Endothelial cell of umbilical vein (primary cell): ENCODE data around the gene DIP2A. TPM values are rescaled to one million over a fixed set of nuclear protein-coding genes. Genes with fewer than 3 reads are reported as not detected.

Source experiments
- BruUV-seq: library from RNA; stranded (reverse); fragments of 400-500 nt; replicated peaks from 2 replicates; lab custom pipeline; 2021; lab: Mats Ljungman, UMichigan
- CTCF ChIA-PET: fragments of 300-600, 350-600 bp; sonication (Branson Sonifier 250); formaldehyde crosslinking; loops from one replicate; lab custom pipeline; 2021; ENCODE audit warnings: antibody characterized with exemption, inconsistent platforms; lab: Charles Lee
- POLR2A ChIA-PET: fragments of 300-600, 350-600 bp; sonication (Branson Sonifier 250); formaldehyde crosslinking; loops from one replicate; lab custom pipeline; 2021; ENCODE audit warnings: antibody characterized with exemption, inconsistent platforms; lab: Charles Lee
- DNase-seq: peaks from one replicate; pipeline ENCODE4 v3.0.0-alpha.2; 2011; ENCODE audit warnings: low read depth, low spot score
- FAIRE-seq: peaks from 2 replicates; lab custom pipeline; 2011; peaks lifted over from hg19 to GRCh38; lab: Jason Lieb, UNC
- H2AFZ ChIP-seq: 2 replicates; pipeline ENCODE4 v1.6.0; 2012; ENCODE audit warnings: low read depth, low read length, control low read depth, inconsistent platforms
- H3K27ac ChIP-seq: 2 replicates; pipeline ENCODE4 v1.5.1; 2011; ENCODE audit warnings: low read depth, mild to moderate bottlenecking, control low read depth, low read length, moderate library complexity; ENCODE audit not compliant: insufficient read depth
- H3K27me3 ChIP-seq, 2 experiments: 2 replicates each; pipeline versions ENCODE4 v1.6.0 to v1.6.1; 2011; ENCODE audit warnings: low read length in 2 of 2, mixed read lengths in 1 of 2; ENCODE audit not compliant: control insufficient read depth in 2 of 2, insufficient read depth in 2 of 2
- H3K36me3 ChIP-seq, 2 experiments: 2 replicates in 1 of 2; 3 replicates in 1 of 2; pipeline ENCODE4 v1.5.1; 2011; ENCODE audit warnings: low read length in 2 of 2, mild to moderate bottlenecking in 1 of 2, moderate library complexity in 1 of 2; ENCODE audit not compliant: control insufficient read depth in 2 of 2, insufficient read depth in 2 of 2; ENCODE audit errors: extremely low read depth in 1 of 2
- H3K4me1 ChIP-seq: 3 replicates; pipeline ENCODE4 v1.5.1; 2011; ENCODE audit warnings: mild to moderate bottlenecking, low read length; ENCODE audit not compliant: control insufficient read depth, insufficient read depth; ENCODE audit errors: extremely low read depth
- H3K4me2 ChIP-seq: 2 replicates; pipeline ENCODE4 v1.6.1; 2011; ENCODE audit warnings: low read length, control low read depth, mixed read lengths; ENCODE audit not compliant: insufficient read depth
- H3K4me3 ChIP-seq, 3 experiments: fragments of 200-600 bp in 1 of 3; sonication (generic), shearing (Covaris generic) in 1 of 3; replicated peaks in 1 of 3; 2 replicates each; pipeline ENCODE4 v1.5.1; 2011 to 2016; ENCODE audit warnings: control low read depth in 3 of 3, low read length in 3 of 3, mild to moderate bottlenecking in 2 of 3, inconsistent platforms in 1 of 3, low read depth in 1 of 3, moderate library complexity in 1 of 3; ENCODE audit not compliant: insufficient read depth in 1 of 3
- H3K79me2 ChIP-seq: 2 replicates; pipeline ENCODE4 v1.6.0; 2012; ENCODE audit warnings: low read length, inconsistent platforms; ENCODE audit not compliant: control insufficient read depth, insufficient read depth
- H3K9ac ChIP-seq: replicated peaks from 2 replicates; pipeline ENCODE3; 2011; ENCODE audit warnings: low read length, control low read depth; ENCODE audit not compliant: insufficient read depth; ENCODE audit errors: extremely low read depth
- H3K9me1 ChIP-seq: replicated peaks from 3 replicates; pipeline ENCODE4 v1.6.0; 2011; ENCODE audit warnings: mild to moderate bottlenecking, low read length; ENCODE audit not compliant: control insufficient read depth, insufficient read depth; ENCODE audit errors: extremely low read depth
- H3K9me3 ChIP-seq: replicated peaks from 2 replicates; pipeline ENCODE4 v1.5.1; 2012; ENCODE audit warnings: low read length, inconsistent platforms; ENCODE audit not compliant: control insufficient read depth, insufficient read depth
- H4K20me1 ChIP-seq: replicated peaks from 2 replicates; pipeline ENCODE3; 2011; ENCODE audit warnings: mild to moderate bottlenecking, low read length; ENCODE audit not compliant: control insufficient read depth, insufficient read depth; ENCODE audit errors: extremely low read depth
- EZH2 ChIP-seq: IDR thresholded peaks from 2 replicates; pipeline ENCODE4 v1.6.1; 2012; ENCODE audit warnings: borderline replicate concordance, low read depth, mild to moderate bottlenecking, moderate library complexity, low read length, inconsistent platforms; ENCODE audit not compliant: severe bottlenecking
- FOS ChIP-seq: IDR thresholded peaks from 2 replicates; pipeline ENCODE4 v1.6.1; 2011; ENCODE audit warnings: mild to moderate bottlenecking, low read length, moderate library complexity, borderline replicate concordance; ENCODE audit not compliant: insufficient read depth
- GATA2 ChIP-seq: IDR thresholded peaks from 2 replicates; pipeline ENCODE4 v1.7.0; 2011; ENCODE audit warnings: low read depth, mild to moderate bottlenecking, moderate library complexity, mixed read lengths, low read length; ENCODE audit not compliant: insufficient read length, insufficient read depth
- JUN ChIP-seq: IDR thresholded peaks from 2 replicates; pipeline ENCODE4 v1.6.1; 2011; ENCODE audit warnings: borderline replicate concordance, low read depth; ENCODE audit not compliant: insufficient read length, insufficient read depth
- MYC ChIP-seq: IDR thresholded peaks from one replicate; pipeline ENCODE4 v1.6.1; 2011; ENCODE audit warnings: mild to moderate bottlenecking, low read depth, low read length
- POLR2AphosphoS5 ChIP-seq: IDR thresholded peaks from 2 replicates; pipeline ENCODE4 v1.6.1; 2012; ENCODE audit warnings: low read depth, mild to moderate bottlenecking, control low read depth, low read length, moderate library complexity; ENCODE audit not compliant: insufficient read depth
- dilution Hi-C: fragments of 300-500 bp; cut with MboI; formaldehyde crosslinking; loops from one replicate; pipeline ENCODE4 v1.15.0; 2019; ENCODE audit warnings: low sequenced_read_pairs; ENCODE audit not compliant: extremely low pct_ligation_motif_present
- intact Hi-C: fragments of 100-400 bp; cut with micrococcal nuclease; formaldehyde crosslinking; loops from one replicate; pipeline ENCODE4 v1.10.0; 2022
- polyA plus RNA-seq, 4 experiments: library from polyadenylated mRNA; depleted of rRNA in 3 of 4; stranded (reverse) in 3 of 4; unstranded in 1 of 4; fragments of >200 nt; gene quantifications; 2 replicates each; pipeline versions ENCODE4 v1.2.1 to v1.2.3, GENCODE V29; 2011 to 2012; ENCODE audit warnings: missing spikeins in 1 of 4
- total RNA-seq: library from RNA; stranded (reverse); gene quantifications from 2 replicates; pipeline ENCODE4 v1.2.3, GENCODE V29; 2021
- TF ChIP-seq, protein P1 (sequence below): IDR thresholded peaks from 2 replicates; pipeline ENCODE4 v1.6.1; 2011; ENCODE audit not compliant: insufficient read depth, insufficient read length

DIP2A gene
- total and polyA plus RNA-seq, 2 donors (not counting 3 experiments of a cell fraction or from before 2014, with no cell fraction given): 34.5 to 62.1 TPM

DNA sequence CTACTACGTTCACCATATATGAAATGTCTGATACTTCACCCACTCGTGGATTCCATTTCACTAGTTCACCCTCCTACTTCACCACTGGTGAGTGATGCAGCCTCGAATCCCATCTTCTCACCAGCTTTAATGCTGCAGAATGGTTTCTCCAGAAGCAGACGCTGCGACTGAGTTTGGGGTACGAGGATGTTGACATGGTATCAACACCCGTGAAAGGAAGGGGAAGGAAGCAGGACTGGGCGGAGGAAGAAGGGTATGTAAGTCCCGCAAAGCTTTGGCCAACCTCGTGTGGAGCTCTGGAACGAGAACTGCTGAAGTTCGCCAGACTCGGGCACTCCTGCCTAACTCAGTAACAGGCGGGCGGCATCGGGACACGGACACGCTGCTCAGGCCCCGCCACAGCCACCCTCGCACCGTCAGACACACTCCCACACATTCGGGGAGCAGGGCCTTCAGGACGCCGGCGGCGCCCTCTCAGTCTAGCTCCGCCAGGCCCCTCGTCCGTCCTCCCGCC lies 833 bp upstream of the DIP2A start:
- ChIA-PET POLR2A (interaction anchor here (1.2 kb wide), 1 partner anchor 178 kb away, joined by 3 read pairs; no protein-coding TSS in a partner anchor), CTCF (no interaction called here)

DNA sequence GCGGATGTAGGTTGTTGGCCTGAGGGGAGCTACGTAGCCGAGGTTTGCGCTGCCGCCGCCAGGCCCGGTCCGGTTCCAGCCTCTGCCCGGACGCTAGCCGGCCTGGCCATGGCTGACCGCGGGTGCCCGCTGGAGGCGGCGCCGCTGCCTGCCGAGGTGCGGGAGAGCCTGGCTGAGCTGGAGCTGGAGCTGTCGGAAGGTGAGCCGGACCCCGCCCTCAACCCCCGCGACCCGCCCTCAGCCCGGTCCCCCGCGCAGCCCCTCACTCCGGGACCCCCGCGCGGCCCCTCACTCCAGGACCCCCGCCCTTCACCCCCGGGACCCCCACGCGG lies 299 bp downstream of the DIP2A start:
- intact Hi-C loops: loop anchor here (5.0 kb wide), 1 partner anchor 58 kb away; no protein-coding TSS in a partner anchor
- Histone ChIP-seq H3K4me1 (peaks cover 35% of the 10 kb centered on the region), H3K9me3 (no peaks in the 10 kb centered on the region), H3K27me3 (no peaks in the 10 kb centered on the region), H2AFZ (peak overlapping the region; percentile 87), H3K9me1 (no peaks in the 10 kb centered on the region), H3K9ac (peak overlapping the region; percentile 75), H3K4me3 (peak overlapping the region; percentile 54 to 74 (median 54)), H3K79me2 (peaks cover 51% of the 10 kb centered on the region), H3K4me2 (peak overlapping the region; percentile 31), H3K36me3 (no peaks in the 10 kb centered on the region), H4K20me1 (no peaks in the 10 kb centered on the region), H3K27ac (no peak overlapping the region)
- no peak for DNase-seq
- TF ChIP-seq EZH2 (no peak), POLR2AphosphoS5 (no peak), FOS (no peak), MYC (no peak), JUN (no peak), GATA2 (no peak)
- TF ChIP-seq, protein P1, sequence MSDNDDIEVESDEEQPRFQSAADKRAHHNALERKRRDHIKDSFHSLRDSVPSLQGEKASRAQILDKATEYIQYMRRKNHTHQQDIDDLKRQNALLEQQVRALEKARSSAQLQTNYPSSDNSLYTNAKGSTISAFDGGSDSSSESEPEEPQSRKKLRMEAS: no peak
- ChIA-PET POLR2A (no interaction called here), CTCF (interaction anchor here (1.1 to 3.2 kb wide), 3 partner anchors 11 to 181 kb away, joined by 3 to 10 read pairs (median 3); no protein-coding TSS in a partner anchor)
- FAIRE-seq: no peak
- dilution Hi-C loops: no loop called here
- no TSS peak for BruUV-seq

More for the DNA sequence above, 833 bp upstream of the DIP2A start:
- no TSS peak for BruUV-seq
- Histone ChIP-seq H3K9me3 (no peaks in the 10 kb centered on the region), H3K27me3 (no peaks in the 10 kb centered on the region), H3K79me2 (peaks cover 45% of the 10 kb centered on the region), H3K36me3 (no peaks in the 10 kb centered on the region), H3K9ac (peak overlapping the region; percentile 79), H3K4me1 (peaks cover 35% of the 10 kb centered on the region), H2AFZ (peak overlapping the region; percentile 70), H3K4me3 (peak overlapping the region; percentile 35 to 60 (median 58)), H3K4me2 (peak overlapping the region; percentile 60), H3K27ac (peak overlapping the region; percentile 45), H3K9me1 (no peaks in the 10 kb centered on the region), H4K20me1 (no peaks in the 10 kb centered on the region)
- intact Hi-C loops (loop anchor here (5.0 kb wide), 1 partner anchor 59 kb away; no protein-coding TSS in a partner anchor), dilution Hi-C loops (no loop called here)
- peak; percentile 49 for DNase-seq
- no peak for FAIRE-seq
- TF ChIP-seq EZH2 (no peak), FOS (no peak), POLR2AphosphoS5 (no peak), MYC (no peak)
